Activated gamma-delta T cell (primary cell): ENCODE results near the gene LGALS9B.
"Not testable (repeated sequence)": the region's sequence is repeated elsewhere in the genome, so short reads cannot be mapped to it uniquely, and the experiment has no call there.

Experiments used
- DNase-seq: peaks from one replicate; lab custom pipeline; 2025; lab: John Stamatoyannopoulos, UW

The LGALS9B gene

DNA sequence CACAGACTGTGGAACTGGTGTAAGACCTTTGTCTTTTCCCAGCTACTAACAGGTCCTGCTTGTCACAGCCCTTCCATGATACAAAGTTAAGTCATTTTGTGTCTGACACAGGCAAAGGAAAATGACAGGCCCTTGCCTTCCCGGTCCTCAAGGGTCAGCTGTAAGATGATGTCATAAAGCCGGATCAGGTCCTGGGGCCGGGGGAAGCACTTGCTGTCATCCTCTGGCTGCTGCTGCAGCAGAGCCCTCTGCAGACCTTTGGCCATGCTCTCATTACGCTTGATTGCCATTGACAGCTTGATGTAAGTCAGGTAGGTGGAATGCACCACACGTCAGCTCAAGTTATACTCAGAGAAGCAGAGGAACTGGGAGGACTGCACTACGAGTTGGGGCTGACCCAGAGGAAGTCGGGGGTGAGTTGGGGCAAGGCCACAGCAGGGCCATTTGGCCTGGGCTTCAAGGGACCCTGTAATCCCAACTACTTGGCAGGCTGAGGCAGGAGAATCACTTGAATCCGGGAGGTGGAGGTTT, 50.9 kb downstream of the LGALS9B start:
- not testable (repeated sequence) for DNase-seq

DNA sequence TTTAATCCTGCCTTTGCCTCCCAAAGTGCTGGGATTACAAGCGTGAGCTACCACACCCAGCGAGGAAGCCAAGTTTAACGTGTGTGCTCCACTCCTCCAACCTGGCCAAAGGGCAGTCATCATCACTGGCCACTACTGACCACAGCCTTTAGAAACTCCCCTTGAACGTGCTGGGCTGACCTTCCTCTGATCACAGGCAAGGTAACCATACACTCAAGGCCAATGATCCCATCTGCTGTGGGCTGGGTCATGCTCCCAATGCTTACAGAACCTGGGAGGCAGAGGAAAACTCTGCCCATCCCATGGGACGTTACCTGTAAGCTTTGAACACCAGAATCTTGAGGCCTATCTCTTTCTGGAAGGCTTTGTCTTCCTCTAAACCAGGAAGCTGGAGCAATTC, 51.9 kb downstream of the LGALS9B start:
- DNase-seq = not testable (repeated sequence)

DNA sequence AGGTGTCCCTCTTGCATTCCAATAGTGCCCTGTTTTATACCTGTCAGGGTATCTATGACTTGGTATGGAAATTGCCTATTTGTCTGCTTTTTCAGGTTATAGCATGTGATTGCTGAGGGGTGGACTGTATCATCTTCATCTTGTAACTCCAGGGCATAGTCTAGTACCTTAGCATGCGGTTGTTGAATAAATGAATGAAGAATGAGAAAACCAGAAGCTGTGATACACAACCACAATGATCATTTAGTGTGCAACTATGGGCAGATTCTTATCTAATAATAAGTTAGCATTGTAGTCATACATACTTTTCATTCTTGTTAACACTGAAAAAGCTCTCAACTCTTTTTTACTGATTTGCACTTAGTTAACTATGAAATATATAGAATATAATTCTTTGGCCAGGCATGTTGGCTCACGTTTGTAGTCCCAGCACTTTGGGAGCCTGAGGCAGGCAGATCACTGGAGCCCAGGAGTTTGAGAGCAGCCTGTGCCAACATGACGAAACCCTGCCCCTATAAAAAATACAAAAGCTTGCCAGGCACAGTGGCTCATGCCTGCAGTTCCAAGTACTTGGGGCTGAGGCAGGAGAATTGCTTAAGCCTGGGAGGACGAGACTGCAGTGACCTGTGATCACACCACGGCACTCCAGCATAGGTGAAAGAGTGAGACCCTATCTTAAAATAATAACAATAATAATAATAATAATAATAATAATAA, 65.9 kb downstream of the LGALS9B start:
- not testable (repeated sequence) for DNase-seq

DNA sequence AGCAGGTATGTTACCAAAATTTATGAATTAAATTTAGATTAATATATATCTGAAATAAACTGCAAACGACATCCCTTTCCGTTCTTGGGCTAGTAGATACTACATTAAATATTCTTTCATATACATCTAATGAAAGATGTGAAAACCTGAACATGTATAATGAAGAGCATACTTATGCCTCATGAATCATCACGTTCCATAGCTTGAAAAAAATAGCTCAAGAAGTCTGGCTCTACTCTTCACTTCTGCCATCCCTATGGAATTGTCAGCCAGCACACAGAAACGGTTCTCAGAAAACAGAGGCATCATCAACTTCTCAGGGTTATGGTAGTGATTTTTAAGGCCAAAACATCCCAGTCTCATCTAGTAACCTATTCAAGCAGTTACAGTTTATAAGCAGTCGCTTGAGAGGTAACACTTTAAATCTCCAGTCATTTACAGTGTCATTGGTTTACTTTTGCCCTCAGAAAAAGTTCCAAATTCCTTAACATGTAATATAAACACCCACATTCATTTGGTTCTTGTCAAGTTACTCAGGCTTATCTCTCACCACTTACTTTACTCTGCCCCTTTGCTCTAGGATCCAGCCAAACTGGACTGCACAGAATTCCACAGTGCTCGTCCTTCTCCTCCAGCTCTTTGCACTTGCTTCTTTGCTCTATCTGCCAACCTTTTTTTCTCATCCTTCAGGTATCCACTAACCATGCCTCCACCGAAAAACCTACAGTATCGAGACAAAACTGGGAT, 66.6 kb downstream of the LGALS9B start:
- DNase-seq = not testable (repeated sequence)
